ENCODE data around the gene POR.
A peak's percentile ranks its signal among the peaks of the same experiment; 100 is the strongest.
"Not testable (repeated sequence)": the region's sequence is repeated elsewhere in the genome, so short reads cannot be mapped to it uniquely, and the experiment has no call there.

The POR gene

DNA sequence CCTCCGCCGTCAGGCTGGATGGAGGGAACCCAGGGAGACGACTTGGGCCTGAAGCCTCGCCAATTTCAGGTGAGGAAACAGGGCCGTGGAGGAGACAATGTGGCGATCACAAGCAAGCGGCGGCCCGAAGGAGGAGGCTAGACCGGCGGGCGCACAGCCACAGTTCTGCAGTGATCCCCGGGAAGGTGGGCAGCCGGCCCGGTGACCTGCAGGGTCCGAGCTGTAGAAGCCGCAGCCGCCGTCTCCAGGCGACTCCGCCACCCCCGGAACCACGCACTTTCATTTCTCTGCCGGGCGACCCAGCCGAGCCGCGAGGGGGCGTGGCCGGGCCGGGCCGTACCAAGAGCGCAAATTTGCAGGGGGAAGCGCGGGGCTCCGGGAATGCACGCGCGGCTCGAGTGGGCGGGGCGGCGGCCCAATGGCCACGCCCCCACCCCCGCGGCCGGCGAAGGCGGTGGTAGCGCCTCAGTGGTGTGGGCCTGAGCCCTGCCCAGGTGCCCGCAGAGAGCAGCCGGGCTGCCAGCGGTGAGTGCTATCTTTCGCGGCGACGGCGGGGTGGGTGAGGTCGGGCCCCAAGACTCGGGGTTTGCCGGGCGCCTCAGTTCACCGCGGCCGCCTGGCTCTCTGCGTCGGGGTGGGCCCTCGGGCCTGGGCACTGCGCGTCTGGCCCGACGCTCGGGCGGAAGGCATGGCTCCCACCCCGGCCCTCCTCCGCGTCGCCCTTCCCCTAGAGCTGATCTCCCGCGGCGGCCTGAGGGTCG, at the start of gene POR:
TSS of gene POR (plus strand) at position 501 of the 761 bp plus-strand sequence. CDS start 38,847 bp downstream, outside the sequence.
- no peak for TF ChIP-seq Cebpa-rat (IDR thresholded peaks at IDR 0.05)
- Histone ChIP-seq H3K27ac (peak within 1 kb of the TSS; percentile 93), H3K9me3 (no peaks in the 10 kb centered on the region)

DNA sequence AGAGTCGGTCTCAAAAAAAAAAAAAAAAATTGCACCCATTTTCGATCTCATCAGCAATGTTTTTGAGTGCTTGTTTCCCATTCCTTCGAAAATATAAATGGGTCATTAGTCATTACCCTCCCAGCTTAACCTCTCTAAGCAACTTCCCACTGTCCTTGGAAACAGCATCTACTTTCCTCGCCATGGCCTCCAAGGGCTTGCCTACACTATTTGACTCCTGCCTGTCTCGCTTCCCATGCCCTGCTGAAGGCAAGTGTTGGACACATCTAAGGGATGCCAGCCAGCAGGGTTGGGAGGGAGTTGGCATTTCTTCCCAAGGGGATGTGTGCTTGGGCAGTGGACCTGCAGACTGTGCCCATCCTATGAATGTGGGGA, 48.9 kb upstream of the POR start:
- no peak overlapping the region for H3K9ac ChIP-seq
- no peaks in the 10 kb centered on the region for H3K9me3 ChIP-seq
- no peaks in the 10 kb centered on the region for H3K27me3 ChIP-seq
- no peaks in the 10 kb centered on the region for H3K36me3 ChIP-seq
- no peak overlapping the region for H3K4me2 ChIP-seq
- peaks cover 5% of the 10 kb centered on the region for H3K4me1 ChIP-seq
- no peaks in the 10 kb centered on the region for H4K20me1 ChIP-seq
- no peak for TF ChIP-seq Cebpa-rat (IDR thresholded peaks at IDR 0.05)
- no peak overlapping the region for H3K4me3 ChIP-seq
- H3K27ac ChIP-seq, result no peak overlapping the region

More for the DNA sequence above, at the start of gene POR:
- Histone ChIP-seq H3K4me2 (peak within 1 kb of the TSS; percentile 99), H3K27me3 (no peaks in the 10 kb centered on the region), H3K9ac (peak within 1 kb of the TSS; percentile 94), H3K4me3 (peak within 1 kb of the TSS; percentile 100), H3K36me3 (no peaks in the 10 kb centered on the region), H4K20me1 (peaks cover 41% of the 10 kb centered on the region), H3K4me1 (peaks cover 26% of the 10 kb centered on the region)

DNA sequence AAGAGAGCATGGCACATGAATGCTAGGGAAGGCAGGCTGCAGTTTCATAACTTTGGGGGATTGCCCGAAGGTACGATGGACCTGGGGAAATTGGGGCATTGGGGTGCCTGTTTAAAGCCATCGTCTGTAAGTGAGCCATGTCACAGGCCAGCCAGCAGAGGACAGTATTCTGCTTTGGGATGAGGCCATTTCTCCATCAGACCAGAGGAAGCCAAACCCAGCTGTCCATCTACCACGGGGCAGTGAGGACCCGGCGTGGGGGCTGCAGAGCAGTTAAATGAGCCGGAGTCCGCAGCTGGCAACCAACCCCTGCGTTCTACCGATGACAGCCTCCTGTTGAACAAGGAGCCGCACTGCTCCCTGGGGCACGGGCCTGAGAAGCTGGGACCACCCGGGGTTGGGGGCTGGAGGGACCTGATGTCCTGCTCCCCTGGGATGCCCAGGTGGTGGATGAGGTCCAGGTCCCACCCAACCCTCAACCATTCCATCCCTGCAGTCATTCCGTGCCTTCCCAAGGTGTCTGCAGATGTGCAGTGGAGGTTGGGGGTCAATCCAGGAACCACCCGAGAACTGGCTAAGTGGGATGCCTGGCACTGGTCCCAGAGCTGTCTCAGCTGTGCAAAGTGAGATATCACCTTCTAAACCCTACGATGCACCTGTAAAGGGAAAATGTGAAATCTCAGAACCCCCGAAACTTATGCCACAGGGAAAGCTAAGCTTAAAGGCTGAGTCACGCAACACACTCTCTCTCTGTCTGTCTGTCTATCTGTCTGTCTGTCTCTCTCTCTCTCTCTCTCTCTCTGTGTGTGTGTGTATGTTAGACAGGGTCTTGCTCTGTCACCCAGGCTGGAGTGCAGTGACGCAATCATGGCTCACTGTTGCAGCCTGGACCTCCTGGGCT, 48.2 kb upstream of the POR start:
- no peak overlapping the region for H3K9ac ChIP-seq
- no peak overlapping the region for H3K4me3 ChIP-seq
- no peaks in the 10 kb centered on the region for H3K27me3 ChIP-seq
- no peaks in the 10 kb centered on the region for H4K20me1 ChIP-seq
- H3K9me3 ChIP-seq, result no peaks in the 10 kb centered on the region
- H3K36me3 ChIP-seq, result no peaks in the 10 kb centered on the region
- no peak overlapping the region for H3K27ac ChIP-seq
- peak; percentile 52; the same call in 1 of the 2 replicates for TF ChIP-seq Cebpa-rat (IDR thresholded peaks at IDR 0.05)
- H3K4me1 ChIP-seq, result no peaks in the 10 kb centered on the region
- no peak overlapping the region for H3K4me2 ChIP-seq

DNA sequence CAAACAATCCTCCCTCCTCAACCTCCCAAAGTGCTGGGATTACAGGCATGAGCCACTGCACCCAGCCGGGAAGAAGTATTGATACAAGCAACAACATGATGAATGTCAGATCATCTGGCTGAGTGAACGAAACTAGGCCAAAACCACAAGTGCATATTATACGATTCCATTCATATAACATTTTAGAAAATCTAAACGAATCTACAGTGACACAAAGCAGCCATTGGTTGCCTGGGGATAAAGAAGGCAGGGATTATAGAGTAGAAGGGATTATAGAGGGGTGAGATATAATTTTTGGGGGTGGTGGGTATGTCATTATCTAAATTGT, 47.6 kb upstream of the POR start:
- Histone ChIP-seq H3K27me3 (no peaks in the 10 kb centered on the region), H3K27ac (no peak overlapping the region), H3K4me2 (no peak overlapping the region)

DNA sequence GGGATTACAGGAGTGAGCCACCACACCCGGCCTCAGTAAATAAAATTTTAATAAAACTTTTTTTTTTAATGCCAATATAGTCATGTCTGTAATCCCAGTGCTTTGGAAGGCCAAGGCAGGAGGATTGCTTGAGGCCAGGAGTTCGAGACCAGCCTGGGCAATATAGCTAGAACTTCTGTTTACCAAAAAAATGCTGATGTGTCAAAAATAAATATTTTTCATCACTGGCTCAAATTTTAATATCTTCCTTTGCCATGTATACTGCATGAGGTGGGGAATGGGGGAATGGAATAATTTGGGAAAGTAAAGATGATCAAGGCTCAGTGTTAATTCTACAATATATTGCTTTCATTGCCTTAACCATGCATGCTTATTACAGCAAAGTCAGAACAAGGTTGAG, 46.8 kb upstream of the POR start:
- no peak overlapping the region for H3K9ac ChIP-seq
- no peaks in the 10 kb centered on the region for H4K20me1 ChIP-seq
- H3K4me2 ChIP-seq, result no peak overlapping the region
- no peak for TF ChIP-seq Cebpa-rat (IDR thresholded peaks at IDR 0.05)
- H3K4me1 ChIP-seq, result no peaks in the 10 kb centered on the region
- H3K9me3 ChIP-seq, result no peaks in the 10 kb centered on the region
- H3K27ac ChIP-seq, result no peak overlapping the region
- H3K27me3 ChIP-seq, result no peaks in the 10 kb centered on the region
- no peaks in the 10 kb centered on the region for H3K36me3 ChIP-seq
- no peak overlapping the region for H3K4me3 ChIP-seq

More for the DNA sequence above, 47.6 kb upstream of the POR start:
- no peaks in the 10 kb centered on the region for H3K36me3 ChIP-seq
- H3K4me1 ChIP-seq, result no peaks in the 10 kb centered on the region
- H3K9me3 ChIP-seq, result no peaks in the 10 kb centered on the region
- H4K20me1 ChIP-seq, result no peaks in the 10 kb centered on the region
- TF ChIP-seq Cebpa-rat (IDR thresholded peaks at IDR 0.05), result no peak
- no peak overlapping the region for H3K9ac ChIP-seq
- no peak overlapping the region for H3K4me3 ChIP-seq

DNA sequence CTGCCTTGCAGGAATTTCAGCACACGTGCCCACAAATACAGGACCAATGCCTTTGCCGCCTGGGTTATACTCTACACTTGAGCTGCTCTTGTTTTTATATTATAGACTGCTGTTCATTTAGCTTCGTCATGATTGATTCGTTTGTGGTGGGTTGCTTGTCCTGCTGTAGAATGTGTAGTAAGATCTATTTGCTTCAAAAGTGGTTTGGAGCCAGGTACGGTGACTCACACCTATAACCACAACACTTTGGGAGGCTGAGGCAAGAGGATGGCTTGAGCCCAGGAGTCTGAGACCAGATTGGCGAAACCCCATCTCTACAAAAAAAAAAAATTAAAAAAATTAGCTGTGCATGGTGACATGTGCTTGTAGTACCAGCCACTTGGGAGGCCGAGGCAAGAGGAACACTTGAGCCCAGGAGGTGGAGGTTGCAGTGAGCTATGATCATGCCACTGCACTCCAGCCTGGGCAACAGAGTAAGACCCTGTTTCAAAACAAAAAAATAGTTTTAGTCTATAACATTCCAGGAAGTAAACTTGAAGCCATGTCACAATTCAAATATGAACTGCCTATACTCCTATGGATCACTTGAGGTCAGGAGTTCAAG, 45.1 kb upstream of the POR start:
- TF ChIP-seq Cebpa-rat (IDR thresholded peaks at IDR 0.05), result no peak
- H3K27me3 ChIP-seq, result no peaks in the 10 kb centered on the region
- H3K4me2 ChIP-seq, result no peak overlapping the region
- no peaks in the 10 kb centered on the region for H4K20me1 ChIP-seq
- H3K36me3 ChIP-seq, result no peaks in the 10 kb centered on the region
- H3K4me3 ChIP-seq, result no peak overlapping the region
- no peaks in the 10 kb centered on the region for H3K4me1 ChIP-seq
- H3K27ac ChIP-seq, result no peak overlapping the region
- H3K9ac ChIP-seq, result no peak overlapping the region
- no peaks in the 10 kb centered on the region for H3K9me3 ChIP-seq

DNA sequence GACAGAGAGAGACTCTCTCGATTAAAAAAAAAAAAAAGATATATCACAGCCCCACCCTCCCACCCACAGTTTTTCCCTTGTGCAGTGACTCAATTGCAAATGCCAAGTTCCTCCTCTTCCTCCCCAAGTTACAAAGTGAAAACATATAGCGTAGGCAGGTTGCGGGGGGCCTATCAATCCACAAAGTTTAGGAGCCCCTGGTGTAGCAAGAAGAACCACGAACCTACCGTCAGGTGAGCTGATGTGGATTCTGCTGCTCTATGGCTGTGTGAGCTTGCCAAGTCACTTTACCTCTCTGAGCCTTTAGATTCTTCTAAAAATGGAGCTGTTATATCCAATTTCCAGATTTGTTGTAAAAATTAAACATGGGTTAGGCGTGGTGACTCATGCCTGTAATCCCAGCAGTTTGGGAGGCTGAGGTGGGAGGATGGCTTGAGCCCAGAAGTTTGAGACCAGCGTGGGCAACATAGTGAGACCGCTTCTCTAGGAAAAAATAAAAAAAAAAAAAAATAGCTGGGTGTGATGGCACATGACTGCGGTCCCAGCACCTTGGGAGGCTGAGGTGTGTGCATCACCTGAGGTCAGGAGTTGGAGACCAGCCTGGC, 44.3 kb upstream of the POR start:
- Histone ChIP-seq H3K9ac (no peak overlapping the region), H4K20me1 (no peaks in the 10 kb centered on the region), H3K9me3 (no peaks in the 10 kb centered on the region), H3K4me3 (no peak overlapping the region), H3K4me1 (0 out of 2 replicates have a peak, but pooled peaks cover under 1% of the 10 kb centered on the region), H3K27me3 (no peaks in the 10 kb centered on the region), H3K4me2 (no peak overlapping the region), H3K27ac (no peak overlapping the region), H3K36me3 (no peaks in the 10 kb centered on the region)
- no peak for TF ChIP-seq Cebpa-rat (IDR thresholded peaks at IDR 0.05)

DNA sequence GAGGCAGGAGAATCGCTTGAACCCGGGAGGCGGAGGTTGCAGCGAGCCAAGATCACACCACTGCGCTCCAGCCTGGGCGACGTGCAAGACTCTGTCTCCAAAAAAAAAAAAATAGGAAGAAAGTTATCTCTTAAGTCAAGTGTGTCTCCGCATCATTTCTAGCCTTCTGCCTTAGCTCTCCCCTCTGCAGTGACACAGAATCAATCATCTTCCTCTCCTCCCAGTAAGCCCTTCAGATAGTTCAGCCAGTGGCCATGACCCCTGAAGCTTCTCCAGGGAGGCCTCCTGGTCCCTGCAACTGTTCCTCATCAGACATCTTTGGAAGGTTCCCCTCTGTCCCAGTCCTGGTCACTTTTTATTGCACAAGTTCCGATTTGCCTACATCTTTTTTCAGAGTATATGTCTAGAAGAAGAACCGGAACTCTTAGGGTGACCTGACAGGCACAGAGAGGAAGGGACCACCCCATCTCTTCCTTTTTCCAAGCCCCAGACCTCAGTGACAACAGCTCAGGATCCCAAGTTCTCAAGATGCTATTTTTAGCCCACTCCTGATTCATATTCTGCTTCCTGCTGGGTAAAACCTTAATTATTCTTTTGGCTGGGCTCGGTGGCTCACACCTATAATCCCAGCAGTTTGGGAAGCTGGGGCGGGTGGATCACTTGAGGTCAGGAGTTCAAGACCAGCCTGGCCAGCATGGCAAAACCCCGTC, 42.7 kb upstream of the POR start:
- Histone ChIP-seq H3K4me3 (no peak overlapping the region), H4K20me1 (no peaks in the 10 kb centered on the region), H3K4me2 (no peak overlapping the region), H3K9ac (no peak overlapping the region), H3K9me3 (no peaks in the 10 kb centered on the region), H3K27ac (no peak overlapping the region), H3K27me3 (no peaks in the 10 kb centered on the region), H3K36me3 (no peaks in the 10 kb centered on the region), H3K4me1 (0 out of 2 replicates have a peak, but pooled peaks cover 7% of the 10 kb centered on the region)
- no peak for TF ChIP-seq Cebpa-rat (IDR thresholded peaks at IDR 0.05)

DNA sequence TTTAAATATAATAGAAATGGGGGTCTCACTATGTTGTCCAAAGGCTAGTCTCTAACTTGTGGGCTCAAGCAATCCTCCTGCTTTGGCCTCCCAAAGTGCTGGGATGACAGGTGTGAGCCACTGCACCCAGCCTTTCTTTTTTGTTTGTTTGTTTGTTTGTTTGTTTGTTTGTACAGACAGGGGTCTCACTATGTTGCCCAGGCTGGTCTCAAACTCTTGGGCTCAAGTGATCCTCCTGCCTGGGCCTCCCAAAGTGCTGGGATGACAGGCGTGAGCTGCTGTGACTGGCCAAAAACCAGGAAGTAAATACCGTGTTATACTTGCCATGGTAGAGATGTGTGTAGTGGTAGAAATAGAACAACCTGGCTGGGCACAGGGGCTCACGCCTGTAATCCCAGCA, 40.8 kb upstream of the POR start:
- H3K9me3 ChIP-seq, H3K36me3 ChIP-seq, H3K27ac ChIP-seq, H3K4me2 ChIP-seq, H3K27me3 ChIP-seq, H3K4me3 ChIP-seq, H3K9ac ChIP-seq, H4K20me1 ChIP-seq: not testable (repeated sequence)
- peaks cover 16% of the 10 kb centered on the region for H3K4me1 ChIP-seq
